Measurements from ENCODE around the gene HRG.

HRG gene

DNA sequence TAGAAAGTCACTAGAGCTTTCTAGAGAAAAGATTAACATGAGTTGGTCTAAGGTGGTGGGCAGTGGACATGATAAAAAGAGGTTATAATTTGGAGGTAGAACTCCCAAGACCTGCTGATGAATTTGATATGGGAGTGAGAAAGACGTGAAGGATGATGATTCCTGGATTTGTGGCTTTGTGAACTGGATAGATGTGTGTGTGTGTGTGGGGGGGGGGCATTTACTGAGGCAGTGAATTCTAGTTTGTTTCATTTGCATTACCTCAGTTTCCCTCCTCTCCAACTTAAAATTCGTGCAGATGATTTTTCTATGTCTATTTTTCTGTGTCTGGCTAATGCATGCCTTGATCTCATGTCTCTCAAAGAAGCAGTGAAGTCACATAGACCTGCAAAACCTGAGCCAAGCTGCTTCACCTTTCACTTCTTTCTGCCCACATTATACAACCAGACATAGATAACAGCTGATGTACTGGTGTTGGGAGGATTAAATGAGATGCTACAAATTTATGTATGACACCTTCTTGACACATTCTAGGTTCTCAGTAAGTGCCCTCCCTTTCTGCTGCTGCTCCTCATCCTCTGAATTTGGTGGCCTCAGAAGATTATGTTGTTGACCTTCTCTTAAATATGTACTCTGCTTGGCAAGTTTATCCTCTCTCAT lies 43.0 kb upstream of the HRG start:
- H3K9me3 ChIP-seq (ENCODE audit: control insufficient read depth, low read length) = no peaks in the 10 kb centered on the region

GRCh38 chr3:186624598-186624997 lies 41.2 kb upstream of the HRG start:
- Histone ChIP-seq H3K23ac (ENCODE audit: low read length in 2 of 2) (no peak overlapping the region), H4K8ac (ENCODE audit: low read length) (no peak overlapping the region), H3K18ac (ENCODE audit: low read depth in 1 of 2, low read length in 2 of 2) (no peak overlapping the region), H3K27ac (ENCODE audit: low read length, poor library complexity, severe bottlenecking) (no peak overlapping the region), H3K79me1 (replicated peaks; ENCODE audit: low read length, poor library complexity, severe bottlenecking) (no peaks in the 10 kb centered on the region), H3K14ac (ENCODE audit: low read length in 2 of 2) (no peak overlapping the region), H3K27me3 (ENCODE audit: control insufficient read depth in 1 of 2, insufficient read depth in 1 of 2, low read length in 2 of 2) (peaks cover 21 to 49% of the 10 kb centered on the region in 2 experiments), H2AFZ (ENCODE audit: low read depth, low read length) (no peak overlapping the region), H3K4me2 (ENCODE audit: low read length, poor library complexity, severe bottlenecking) (no peak overlapping the region), H2AK5ac (ENCODE audit: low read length, severe bottlenecking) (no peak overlapping the region), H4K91ac (ENCODE audit: low read length) (no peak overlapping the region), H2BK120ac (ENCODE audit: low read depth, low read length) (no peak overlapping the region), H3K9ac (ENCODE audit: low read length) (no peak overlapping the region), H3K4ac (ENCODE audit: low read depth in 1 of 2, low read length in 2 of 2) (no peak overlapping the region), H3K9me3 (ENCODE audit: control insufficient read depth, low read length) (no peaks in the 10 kb centered on the region), H3K36me3 (ENCODE audit: control insufficient read depth in 1 of 2, insufficient read depth in 2 of 2, low read depth in 1 of 2, low read length in 2 of 2) (no peaks in the 10 kb centered on the region), H3K4me3 (ENCODE audit: insufficient read depth in 1 of 2, low read depth in 1 of 2, low read length in 2 of 2) (no peak overlapping the region), H2BK15ac (ENCODE audit: low read depth, poor library complexity, severe bottlenecking) (no peak overlapping the region), H3K4me1 (ENCODE audit: control insufficient read depth, insufficient read depth, low read depth, low read length) (no peaks in the 10 kb centered on the region), H2BK5ac (ENCODE audit: low read depth, low read length, poor library complexity, severe bottlenecking) (no peak overlapping the region), H2BK12ac (ENCODE audit: low read length in 2 of 2) (no peak overlapping the region)
- DNase-seq = no peak
- WGBS = 76% methylated on average over 4 of the region's 4 CpGs

More for the DNA sequence above, 43.0 kb upstream of the HRG start:
- DNase-seq = no peak
- Histone ChIP-seq H3K4me2 (ENCODE audit: low read length, poor library complexity, severe bottlenecking) (no peak overlapping the region), H3K14ac (ENCODE audit: low read length in 2 of 2) (no peak overlapping the region), H2AK5ac (ENCODE audit: low read length, severe bottlenecking) (no peak overlapping the region), H4K8ac (ENCODE audit: low read length) (no peak overlapping the region), H3K4me3 (ENCODE audit: insufficient read depth in 1 of 2, low read depth in 1 of 2, low read length in 2 of 2) (no peak overlapping the region), H3K79me1 (replicated peaks; ENCODE audit: low read length, poor library complexity, severe bottlenecking) (no peaks in the 10 kb centered on the region), H3K23ac (ENCODE audit: low read length in 2 of 2) (no peak overlapping the region), H2BK120ac (ENCODE audit: low read depth, low read length) (no peak overlapping the region), H2BK12ac (ENCODE audit: low read length in 2 of 2) (no peak overlapping the region), H3K18ac (ENCODE audit: low read depth in 1 of 2, low read length in 2 of 2) (no peak overlapping the region), H3K4me1 (ENCODE audit: control insufficient read depth, insufficient read depth, low read depth, low read length) (peaks cover 6% of the 10 kb centered on the region), H2AFZ (ENCODE audit: low read depth, low read length) (no peak overlapping the region), H4K91ac (ENCODE audit: low read length) (no peak overlapping the region), H3K4ac (ENCODE audit: low read depth in 1 of 2, low read length in 2 of 2) (no peak overlapping the region), H2BK15ac (ENCODE audit: low read depth, poor library complexity, severe bottlenecking) (no peak overlapping the region), H3K27me3 (ENCODE audit: control insufficient read depth in 1 of 2, insufficient read depth in 1 of 2, low read length in 2 of 2) (peaks cover 17 to 53% of the 10 kb centered on the region in 2 experiments), H2BK5ac (ENCODE audit: low read depth, low read length, poor library complexity, severe bottlenecking) (no peak overlapping the region), H3K36me3 (ENCODE audit: control insufficient read depth in 1 of 2, insufficient read depth in 2 of 2, low read depth in 1 of 2, low read length in 2 of 2) (no peaks in the 10 kb centered on the region), H3K27ac (ENCODE audit: low read length, poor library complexity, severe bottlenecking) (no peak overlapping the region), H3K9ac (ENCODE audit: low read length) (no peak overlapping the region)
- WGBS = 42% methylated on average over 2 of the region's 2 CpGs

DNA sequence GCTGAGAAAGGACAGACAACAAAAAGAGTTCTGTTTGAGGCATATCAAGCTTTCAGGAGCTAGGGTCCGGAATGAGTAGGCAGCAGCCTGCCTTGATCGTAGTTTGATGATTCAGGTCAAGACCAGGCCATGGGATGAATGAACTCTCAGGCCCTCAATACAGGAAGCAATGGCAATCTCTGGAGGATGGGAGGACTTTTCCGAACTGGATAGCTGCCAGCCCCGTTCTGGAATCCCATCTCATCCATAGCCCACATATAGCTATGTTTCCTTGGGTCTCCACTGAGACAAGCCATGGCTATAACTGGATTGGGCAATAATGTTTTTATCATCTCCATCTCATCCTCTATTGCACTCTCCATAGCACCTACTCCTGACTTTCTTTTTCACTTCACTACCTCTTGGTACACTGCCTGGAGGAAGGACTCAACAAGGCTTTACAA lies 40.2 kb upstream of the HRG start:
- DNase-seq = no peak

DNA sequence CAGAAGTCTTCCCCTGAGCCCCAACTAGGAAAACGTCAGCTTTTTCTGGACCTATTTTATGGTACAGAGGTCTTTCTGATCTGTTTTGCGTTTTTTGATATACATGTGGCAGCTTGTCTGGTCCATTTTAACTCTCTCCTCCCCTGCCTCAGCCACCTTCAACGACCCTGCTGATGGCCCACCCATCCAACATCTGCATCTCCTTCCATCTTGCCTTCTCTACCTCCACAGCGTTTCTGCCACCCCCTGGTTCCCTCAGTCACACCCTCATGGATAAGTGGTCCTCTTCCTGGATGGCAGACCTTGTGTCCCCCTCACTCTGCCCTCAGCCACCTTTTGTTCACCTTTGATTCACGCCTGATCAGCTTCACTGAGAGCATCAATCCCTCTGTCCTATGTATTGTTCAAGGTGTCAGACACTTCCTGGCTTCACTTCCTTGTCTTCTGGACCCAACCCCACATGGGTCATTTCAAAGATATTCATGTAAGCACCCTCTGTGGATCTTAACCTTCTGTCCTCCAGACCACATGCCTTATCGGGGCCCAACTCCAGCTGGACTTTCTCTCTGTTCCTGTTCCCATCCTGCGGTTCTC lies 39.5 kb upstream of the HRG start:
- no peak overlapping the region for H3K27ac ChIP-seq (ENCODE audit: low read length, poor library complexity, severe bottlenecking)
- no peak overlapping the region for H3K18ac ChIP-seq (ENCODE audit: low read depth in 1 of 2, low read length in 2 of 2)
- H3K27me3 ChIP-seq (ENCODE audit: control insufficient read depth in 1 of 2, insufficient read depth in 1 of 2, low read length in 2 of 2) = peaks cover 31 to 45% of the 10 kb centered on the region in 2 experiments
- 73% methylated on average over 6 of the region's 7 CpGs for WGBS
- no peak overlapping the region for H2BK12ac ChIP-seq (ENCODE audit: low read length in 2 of 2)
- no peak overlapping the region for H2BK5ac ChIP-seq (ENCODE audit: low read depth, low read length, poor library complexity, severe bottlenecking)
- no peak overlapping the region for H2BK120ac ChIP-seq (ENCODE audit: low read depth, low read length)
- H4K8ac ChIP-seq (ENCODE audit: low read length) = no peak overlapping the region
- H3K4me2 ChIP-seq (ENCODE audit: low read length, poor library complexity, severe bottlenecking) = no peak overlapping the region
- DNase-seq = no peak
- H3K4me1 ChIP-seq (ENCODE audit: control insufficient read depth, insufficient read depth, low read depth, low read length) = no peaks in the 10 kb centered on the region
- no peak overlapping the region for H4K91ac ChIP-seq (ENCODE audit: low read length)
- H3K9ac ChIP-seq (ENCODE audit: low read length) = no peak overlapping the region
- no peak overlapping the region for H3K4me3 ChIP-seq (ENCODE audit: insufficient read depth in 1 of 2, low read depth in 1 of 2, low read length in 2 of 2)
- H3K9me3 ChIP-seq (ENCODE audit: control insufficient read depth, low read length) = no peaks in the 10 kb centered on the region
- H2AFZ ChIP-seq (ENCODE audit: low read depth, low read length) = no peak overlapping the region
- no peaks in the 10 kb centered on the region for H3K79me1 ChIP-seq (replicated peaks; ENCODE audit: low read length, poor library complexity, severe bottlenecking)
- H2AK5ac ChIP-seq (ENCODE audit: low read length, severe bottlenecking) = no peak overlapping the region
- H3K36me3 ChIP-seq (ENCODE audit: control insufficient read depth in 1 of 2, insufficient read depth in 2 of 2, low read depth in 1 of 2, low read length in 2 of 2) = no peaks in the 10 kb centered on the region
- no peak overlapping the region for H2BK15ac ChIP-seq (ENCODE audit: low read depth, poor library complexity, severe bottlenecking)
- H3K4ac ChIP-seq (ENCODE audit: low read depth in 1 of 2, low read length in 2 of 2) = no peak overlapping the region
- no peak overlapping the region for H3K14ac ChIP-seq (ENCODE audit: low read length in 2 of 2)
- H3K23ac ChIP-seq (ENCODE audit: low read length in 2 of 2) = no peak overlapping the region

More for the DNA sequence above, 40.2 kb upstream of the HRG start:
- Histone ChIP-seq H3K4me2 (ENCODE audit: low read length, poor library complexity, severe bottlenecking) (no peak overlapping the region), H3K27me3 (ENCODE audit: control insufficient read depth in 1 of 2, insufficient read depth in 1 of 2, low read length in 2 of 2) (peaks cover 25 to 49% of the 10 kb centered on the region in 2 experiments), H3K4me3 (ENCODE audit: insufficient read depth in 1 of 2, low read depth in 1 of 2, low read length in 2 of 2) (no peak overlapping the region), H2AFZ (ENCODE audit: low read depth, low read length) (no peak overlapping the region), H3K4me1 (ENCODE audit: control insufficient read depth, insufficient read depth, low read depth, low read length) (no peaks in the 10 kb centered on the region), H4K8ac (ENCODE audit: low read length) (no peak overlapping the region), H3K27ac (ENCODE audit: low read length, poor library complexity, severe bottlenecking) (no peak overlapping the region), H3K23ac (ENCODE audit: low read length in 2 of 2) (no peak overlapping the region), H2BK5ac (ENCODE audit: low read depth, low read length, poor library complexity, severe bottlenecking) (no peak overlapping the region), H3K79me1 (replicated peaks; ENCODE audit: low read length, poor library complexity, severe bottlenecking) (no peaks in the 10 kb centered on the region), H3K14ac (ENCODE audit: low read length in 2 of 2) (no peak overlapping the region), H3K18ac (ENCODE audit: low read depth in 1 of 2, low read length in 2 of 2) (no peak overlapping the region), H3K4ac (ENCODE audit: low read depth in 1 of 2, low read length in 2 of 2) (no peak overlapping the region), H2BK12ac (ENCODE audit: low read length in 2 of 2) (no peak overlapping the region), H2AK5ac (ENCODE audit: low read length, severe bottlenecking) (no peak overlapping the region), H2BK120ac (ENCODE audit: low read depth, low read length) (no peak overlapping the region), H3K36me3 (ENCODE audit: control insufficient read depth in 1 of 2, insufficient read depth in 2 of 2, low read depth in 1 of 2, low read length in 2 of 2) (no peaks in the 10 kb centered on the region), H2BK15ac (ENCODE audit: low read depth, poor library complexity, severe bottlenecking) (no peak overlapping the region), H4K91ac (ENCODE audit: low read length) (no peak overlapping the region), H3K9ac (ENCODE audit: low read length) (no peak overlapping the region), H3K9me3 (ENCODE audit: control insufficient read depth, low read length) (no peaks in the 10 kb centered on the region)
- WGBS = 85% methylated on average over 4 of the region's 4 CpGs
